Mesodermal cell (in vitro differentiated cells): ENCODE results near the gene PHF24.

Experiments used
- H3K27ac ChIP-seq: 2 replicates; pipeline ENCODE4 v1.7.0; 2013; ENCODE audit warnings: mild to moderate bottlenecking, low read depth, low read length, moderate library complexity; ENCODE audit not compliant: severe bottlenecking
- H3K36me3 ChIP-seq: 2 replicates; pipeline ENCODE4 v1.7.1; 2013; ENCODE audit warnings: mild to moderate bottlenecking, low read length, moderate library complexity; ENCODE audit not compliant: control insufficient read depth, insufficient read depth
- H3K4me1 ChIP-seq: one replicate; pipeline ENCODE4 v1.7.1; 2013; ENCODE audit warnings: mild to moderate bottlenecking, low read length; ENCODE audit not compliant: insufficient read depth, control insufficient read depth, poor library complexity, severe bottlenecking
- H3K4me3 ChIP-seq: 2 replicates; pipeline ENCODE4 v1.7.0; 2013; ENCODE audit warnings: low read length, control low read depth, mild to moderate bottlenecking; ENCODE audit not compliant: insufficient read depth, poor library complexity, severe bottlenecking; ENCODE audit errors: extremely low read depth
- H3K9me3 ChIP-seq: 2 replicates; pipeline ENCODE4 v1.7.1; 2013; ENCODE audit warnings: mild to moderate bottlenecking, low read length, moderate library complexity; ENCODE audit not compliant: control insufficient read depth
- WGBS, 2 experiments: methylation state at CpG; one replicate each; pipeline ENCODE4 v1.1.5; 2013; ENCODE audit warnings: missing lambda C conversion rate in 2 of 2; ENCODE audit not compliant: insufficient coverage in 2 of 2; 5-methylcytosine and 5-hydroxymethylcytosine counted together

The PHF24 gene

GRCh38 chr9:34983209-34983608, 25.1 kb downstream of the PHF24 start:
- Histone ChIP-seq H3K4me3 (no peak overlapping the region), H3K4me1 (peaks cover 9% of the 10 kb centered on the region), H3K36me3 (no peaks in the 10 kb centered on the region), H3K9me3 (no peaks in the 10 kb centered on the region), H3K27ac (no peak overlapping the region)
- 92% methylated on average over 2 of the region's 2 CpGs; no CpG with 5 or more reads in 1 of the 2 experiments for WGBS, 2 experiments

- Histone ChIP-seq H3K27ac (no peak overlapping the region), H3K9me3 (no peaks in the 10 kb centered on the region), H3K36me3 (no peaks in the 10 kb centered on the region), H3K4me1 (peaks cover 14% of the 10 kb centered on the region), H3K4me3 (no peak overlapping the region)
- no CpG with 5 or more reads among the region's 1 CpG for WGBS, 2 experiments
Observed at GRCh38 chr9:34984049-34984448, 26.0 kb downstream of the PHF24 start.

- WGBS, 2 experiments: 20 to 24% methylated on average over 6 to 7 of the region's 7 CpGs
- Histone ChIP-seq H3K27ac (no peak overlapping the region), H3K36me3 (no peaks in the 10 kb centered on the region), H3K4me3 (no peak overlapping the region), H3K4me1 (peaks cover 14% of the 10 kb centered on the region), H3K9me3 (no peaks in the 10 kb centered on the region)
Observed at GRCh38 chr9:34985311-34985899, 27.3 kb downstream of the PHF24 start.

- 67 to 100% methylated on average over 4 to 6 of the region's 9 CpGs for WGBS, 2 experiments
- no peak overlapping the region for H3K4me3 ChIP-seq
- no peaks in the 10 kb centered on the region for H3K9me3 ChIP-seq
- peaks cover 20% of the 10 kb centered on the region for H3K4me1 ChIP-seq
- no peaks in the 10 kb centered on the region for H3K36me3 ChIP-seq
- peak overlapping the region; percentile 59 for H3K27ac ChIP-seq
Observed at GRCh38 chr9:34986540-34987047, 28.5 kb downstream of the PHF24 start.

- Histone ChIP-seq H3K9me3 (no peaks in the 10 kb centered on the region), H3K36me3 (no peaks in the 10 kb centered on the region), H3K27ac (peak overlapping the region; percentile 59), H3K4me1 (peaks cover 27% of the 10 kb centered on the region), H3K4me3 (no peak overlapping the region)
- 90 to 95% methylated on average over 5 to 7 of the region's 7 CpGs for WGBS, 2 experiments
Observed at GRCh38 chr9:34987160-34987901, 29.2 kb downstream of the PHF24 start.

GRCh38 chr9:34988218-34989002, 30.3 kb downstream of the PHF24 start:
- H3K36me3 ChIP-seq: peaks cover 5% of the 10 kb centered on the region
- 13% methylated on average over 18 to 22 of the region's 25 CpGs for WGBS, 2 experiments
- H3K4me1 ChIP-seq: peaks cover 38% of the 10 kb centered on the region
- H3K27ac ChIP-seq: peak overlapping the region; percentile 93
- no peaks in the 10 kb centered on the region for H3K9me3 ChIP-seq
- H3K4me3 ChIP-seq: peak overlapping the region; percentile 40

GRCh38 chr9:34989003-34989945, 31.2 kb downstream of the PHF24 start, which contains the start of gene DNAJB5:
DNAJB5 (plus strand) TSS chr9:34989745; CDS start chr9:34990631, 886 bp downstream.
- H3K4me3 ChIP-seq: peak within 1 kb of the TSS; percentile 83
- H3K4me1 ChIP-seq: peaks cover 47% of the 10 kb centered on the region
- H3K9me3 ChIP-seq: no peaks in the 10 kb centered on the region
- peak within 1 kb of the TSS; percentile 99 for H3K27ac ChIP-seq
- H3K36me3 ChIP-seq: peaks cover 13% of the 10 kb centered on the region
- WGBS, 2 experiments: 1% methylated on average over 31 to 46 of the region's 65 CpGs

- Histone ChIP-seq H3K4me3 (peak overlapping the region; percentile 83), H3K9me3 (no peaks in the 10 kb centered on the region), H3K27ac (peak overlapping the region; percentile 99), H3K4me1 (peaks cover 55% of the 10 kb centered on the region), H3K36me3 (peaks cover 14% of the 10 kb centered on the region)
- WGBS, 2 experiments: 1% methylated on average over 16 to 21 of the region's 39 CpGs
Observed at GRCh38 chr9:34989946-34990635, 32.0 kb downstream of the PHF24 start.

- peaks cover 63% of the 10 kb centered on the region for H3K4me1 ChIP-seq
- peak overlapping the region; percentile 69 for H3K27ac ChIP-seq
Observed at GRCh38 chr9:34990908-34991606, 33.0 kb downstream of the PHF24 start.

More at GRCh38 chr9:34990908-34991606, 33.0 kb downstream of the PHF24 start:
- H3K36me3 ChIP-seq: peaks cover 21% of the 10 kb centered on the region
- no peaks in the 10 kb centered on the region for H3K9me3 ChIP-seq
- WGBS, 2 experiments: 21 to 22% methylated on average over 6 to 7 of the region's 7 CpGs
- peak overlapping the region; percentile 83 for H3K4me3 ChIP-seq
